ENCODE measurements around the gene TALDO1.

The TALDO1 gene

GRCh38 chr11:770642-771616 lies 23.7 kb downstream of the TALDO1 start:
- DNase-seq (ENCODE audit: low spot score), result no peak

- no peak for DNase-seq (ENCODE audit: low spot score)
Observed at GRCh38 chr11:771617-772204, 24.4 kb downstream of the TALDO1 start.

- no peak for DNase-seq (ENCODE audit: low spot score)
Observed at GRCh38 chr11:772429-773390, 25.4 kb downstream of the TALDO1 start.

- DNase-seq (ENCODE audit: low spot score), result no peak
Observed at GRCh38 chr11:773425-773824, 26.2 kb downstream of the TALDO1 start.

- no peak for DNase-seq (ENCODE audit: low spot score)
Observed at GRCh38 chr11:773830-774229, 26.6 kb downstream of the TALDO1 start.

- no peak for DNase-seq (ENCODE audit: low spot score)
Observed at GRCh38 chr11:774873-775592, 27.8 kb downstream of the TALDO1 start.

- DNase-seq (ENCODE audit: low spot score), result no peak
Observed at GRCh38 chr11:776263-776560, 28.9 kb downstream of the TALDO1 start.

GRCh38 chr11:776561-777287 lies 29.5 kb downstream of the TALDO1 start:
- DNase-seq (ENCODE audit: low spot score), result peak; percentile 91

- DNase-seq (ENCODE audit: low spot score), result peak; percentile 100
Observed at GRCh38 chr11:777288-778255, 30.3 kb downstream of the TALDO1 start, which contains the start of gene GATD1. TSS of gene GATD1 (minus strand) at chr11:777487. CDS start at chr11:777462, 25 bp downstream.

- DNase-seq (ENCODE audit: low spot score), result no peak
Observed at GRCh38 chr11:778976-779954, 32.0 kb downstream of the TALDO1 start.

- DNase-seq (ENCODE audit: low spot score), result no peak
Observed at GRCh38 chr11:779955-780532, 32.8 kb downstream of the TALDO1 start.

GRCh38 chr11:782264-783174 lies 35.3 kb downstream of the TALDO1 start:
- no peak for DNase-seq (ENCODE audit: low spot score)

- peak; percentile 90 for DNase-seq (ENCODE audit: low spot score)
Observed at GRCh38 chr11:783581-784015, 36.3 kb downstream of the TALDO1 start.

- DNase-seq (ENCODE audit: low spot score), result no peak
Observed at GRCh38 chr11:786235-787083, 39.2 kb downstream of the TALDO1 start.

- no peak for DNase-seq (ENCODE audit: low spot score)
Observed at GRCh38 chr11:787084-787675, 39.9 kb downstream of the TALDO1 start.
